Sigmoid colon (tissue), 7 donors: Measurements from ENCODE around the gene STPG3. TPM values are rescaled to one million over a fixed set of nuclear protein-coding genes. Genes with fewer than 3 reads are reported as not detected.

ENCODE experiments used
- DNase-seq: peaks from one replicate; pipeline ENCODE4 v3.0.0-alpha.2; 2019
- H3K27ac ChIP-seq, 4 donors: fragments of 200-600 bp; sonication (generic); one replicate each; pipeline ENCODE4 v1.5.1; 2016 to 2019; ENCODE audit warnings: mild to moderate bottlenecking in 1 of 4
- H3K27me3 ChIP-seq, 3 donors: fragments of 200-600 bp; sonication (generic); one replicate each; pipeline ENCODE4 v1.5.1; 2019; ENCODE audit warnings: mild to moderate bottlenecking in 1 of 3
- H3K36me3 ChIP-seq, 4 donors: fragments of 200-600 bp; sonication (generic); one replicate each; pipeline ENCODE4 v1.5.1; 2016 to 2019
- H3K4me1 ChIP-seq, 4 donors: fragments of 200-600 bp; sonication (generic); one replicate each; pipeline ENCODE4 v1.5.1; 2017 to 2019
- H3K4me3 ChIP-seq, 4 donors: fragments of 200-600 bp; sonication (generic); one replicate each; pipeline ENCODE4 v1.5.1; 2017 to 2019; ENCODE audit warnings: mild to moderate bottlenecking in 2 of 4, moderate library complexity in 1 of 4
- H3K9me3 ChIP-seq, 4 donors: fragments of 200-600 bp in 3 of 4; sonication (generic) in 3 of 4; one replicate each; pipeline versions ENCODE4 v1.5.1 to v1.6.1; 2013 to 2019
- CTCF ChIP-seq, 4 experiments: fragments of 450-650 bp in 3 of 4; fragments of 200-600 bp in 1 of 4; IDR thresholded peaks; one replicate each; pipeline ENCODE4 v1.5.1; 2016 to 2019; ENCODE audit warnings: antibody characterized with exemption in 4 of 4, mild to moderate bottlenecking in 3 of 4, moderate library complexity in 2 of 4
- EP300 ChIP-seq, 4 donors: sonication (generic); formaldehyde crosslinking; IDR thresholded peaks; one replicate each; pipeline ENCODE4 v1.6.1; 2017; ENCODE audit warnings: antibody characterized with exemption in 4 of 4
- POLR2A ChIP-seq, 2 donors: fragments of 450-650 bp; IDR thresholded peaks; one replicate each; pipeline ENCODE4 v1.6.1; 2016; ENCODE audit warnings: antibody characterized with exemption in 2 of 2, mild to moderate bottlenecking in 2 of 2, moderate library complexity in 2 of 2
- POLR2AphosphoS5 ChIP-seq, 4 donors: sonication (generic); formaldehyde crosslinking; IDR thresholded peaks; one replicate each; pipeline ENCODE4 v1.6.1; 2017; ENCODE audit warnings: antibody characterized with exemption in 4 of 4
- WGBS, 2 donors: extraction: QIAGEN DNeasy Blood & Tissue Kit; methylation state at CpG; one replicate each; pipeline ENCODE4 v1.1.7; 2013; 5-methylcytosine and 5-hydroxymethylcytosine counted together
- intact Hi-C: fragments of 100-400 bp; cut with DNase I; formaldehyde crosslinking; loops from one replicate; pipeline ENCODE4 v1.15.1; 2023
- polyA plus RNA-seq, 3 donors: library from polyadenylated mRNA; stranded (reverse); fragments of 200-250 nt; gene quantifications; one replicate each; pipeline ENCODE4 v1.2.3, GENCODE V29; 2013
- total RNA-seq, 4 donors: library from RNA; depleted of rRNA; stranded (reverse); fragments of >200 nt; gene quantifications; one replicate each; pipeline ENCODE4 v1.1.0, GENCODE V29; 2016
- donor health status: healthy with polysubstance abuse.
- donor health status: Bipolar disorder and iron deficiency.
- donor health status: healthy.

Gene STPG3
- total and polyA plus RNA-seq, 7 donors, result not detected

- peaks cover 28 to 57% (median 34%) of the 10 kb centered on the region in 4 donors for H3K36me3 ChIP-seq
- 76 to 91% methylated on average over 32 of the region's 32 CpGs for WGBS, 2 donors
- intact Hi-C loops, result no loop called here
Measured at GRCh38 chr9:137270929-137271695, 20.0 kb downstream of the STPG3 start.

GRCh38 chr9:137271696-137272076, 20.6 kb downstream of the STPG3 start:
- TF ChIP-seq CTCF (IDR thresholded peaks at IDR 0.05) (no peak), POLR2AphosphoS5 (IDR thresholded peaks at IDR 0.05) (no peak), EP300 (IDR thresholded peaks at IDR 0.05) (no peak), POLR2A (IDR thresholded peaks at IDR 0.05) (no peak)
- no peak overlapping the region for H3K27ac ChIP-seq
- H3K27me3 ChIP-seq, result peaks cover 4 to 25% (median 5%) of the 10 kb centered on the region in 3 donors
- no peak for DNase-seq
- WGBS, 2 donors, result 33 to 53% methylated on average over 3 of the region's 3 CpGs
- H3K4me1 ChIP-seq, result peaks cover 0 to 25% (median 24%) of the 10 kb centered on the region in 4 donors
- intact Hi-C loops, result no loop called here
- peaks cover 23 to 51% (median 30%) of the 10 kb centered on the region in 4 donors for H3K36me3 ChIP-seq
- H3K9me3 ChIP-seq, result no peaks in the 10 kb centered on the region
- H3K4me3 ChIP-seq, result no peak overlapping the region

More at GRCh38 chr9:137270929-137271695, 20.0 kb downstream of the STPG3 start:
- H3K4me1 ChIP-seq, result peaks cover 0 to 19% (median 18%) of the 10 kb centered on the region in 4 donors
- H3K4me3 ChIP-seq, result no peak overlapping the region
- no peaks in the 10 kb centered on the region for H3K9me3 ChIP-seq
- no peak for DNase-seq
- H3K27me3 ChIP-seq, result peaks cover 0 to 19% (median 0%) of the 10 kb centered on the region in 3 donors
- TF ChIP-seq EP300 (IDR thresholded peaks at IDR 0.05) (no peak), CTCF (IDR thresholded peaks at IDR 0.05) (no peak), POLR2A (IDR thresholded peaks at IDR 0.05) (no peak), POLR2AphosphoS5 (IDR thresholded peaks at IDR 0.05) (no peak)
- no peak overlapping the region for H3K27ac ChIP-seq

- no peak for TF ChIP-seq CTCF (IDR thresholded peaks at IDR 0.05)
- TF ChIP-seq POLR2AphosphoS5 (IDR thresholded peaks at IDR 0.05), result no peak
- no peak for TF ChIP-seq POLR2A (IDR thresholded peaks at IDR 0.05)
- TF ChIP-seq EP300 (IDR thresholded peaks at IDR 0.05), result no peak
- no peak for DNase-seq
- peaks cover 0 to 33% (median 31%) of the 10 kb centered on the region in 4 donors for H3K4me1 ChIP-seq
- H3K9me3 ChIP-seq, result no peaks in the 10 kb centered on the region
- no peak overlapping the region for H3K4me3 ChIP-seq
- intact Hi-C loops, result no loop called here
- peaks cover 17 to 43% (median 26%) of the 10 kb centered on the region in 4 donors for H3K36me3 ChIP-seq
- 93 to 96% methylated on average over 39 of the region's 39 CpGs for WGBS, 2 donors
- H3K27me3 ChIP-seq, result peaks cover 10 to 33% (median 13%) of the 10 kb centered on the region in 3 donors
- no peak overlapping the region for H3K27ac ChIP-seq
Measured at GRCh38 chr9:137272241-137273094, 21.4 kb downstream of the STPG3 start.

GRCh38 chr9:137273095-137273490, 22.0 kb downstream of the STPG3 start:
- peaks cover 17 to 37% (median 26%) of the 10 kb centered on the region in 4 donors for H3K36me3 ChIP-seq
- TF ChIP-seq CTCF (IDR thresholded peaks at IDR 0.05) (no peak), POLR2A (IDR thresholded peaks at IDR 0.05) (no peak), POLR2AphosphoS5 (IDR thresholded peaks at IDR 0.05) (no peak), EP300 (IDR thresholded peaks at IDR 0.05) (no peak)
- 69 to 88% methylated on average over 13 of the region's 13 CpGs for WGBS, 2 donors
- DNase-seq, result no peak
- no peak overlapping the region for H3K27ac ChIP-seq
- no peaks in the 10 kb centered on the region for H3K9me3 ChIP-seq
- H3K4me3 ChIP-seq, result no peak overlapping the region
- peaks cover 0 to 36% (median 34%) of the 10 kb centered on the region in 4 donors for H3K4me1 ChIP-seq
- H3K27me3 ChIP-seq, result peaks cover 10 to 39% (median 19%) of the 10 kb centered on the region in 3 donors
- intact Hi-C loops, result no loop called here
